CD4-positive, CD25-positive, alpha-beta regulatory T cell (primary cell): Measurements from ENCODE around the gene TECRL. TPM values are rescaled to one million over a fixed set of nuclear protein-coding genes. Genes with fewer than 3 reads are reported as not detected.

ENCODE experiments used
- ATAC-seq, 2 donors: fragments of 150-1000 bp; cut with Tn5 transposase; one replicate each; pipeline ENCODE4 v1.10.0; 2021; ENCODE audit warnings: low read depth in 2 of 2, moderate number of reproducible peaks in 2 of 2, moderate library complexity in 1 of 2
- DNase-seq, 3 donors: peaks; one replicate each; pipeline versions ENCODE4 v3.0.0 to v3.0.0-alpha.2; 2012 to 2022; ENCODE audit warnings: mixed read lengths in 1 of 3
- H3K27ac ChIP-seq: one replicate; pipeline ENCODE4 v1.7.0; 2013; ENCODE audit warnings: mild to moderate bottlenecking, low read length; ENCODE audit not compliant: insufficient read depth, poor library complexity, severe bottlenecking
- H3K27me3 ChIP-seq: one replicate; pipeline ENCODE4 v1.7.0; 2013; ENCODE audit warnings: low read length; ENCODE audit not compliant: control insufficient read depth, insufficient read depth
- H3K36me3 ChIP-seq: one replicate; pipeline ENCODE4 v1.7.0; 2013; ENCODE audit warnings: mild to moderate bottlenecking, low read length, moderate library complexity; ENCODE audit not compliant: control insufficient read depth, insufficient read depth
- H3K4me1 ChIP-seq: 2 replicates; pipeline ENCODE4 v1.7.0; 2013; ENCODE audit warnings: mild to moderate bottlenecking, low read length; ENCODE audit not compliant: insufficient read depth, control insufficient read depth, poor library complexity, severe bottlenecking
- H3K4me3 ChIP-seq: one replicate; pipeline ENCODE4 v1.7.0; 2013; ENCODE audit warnings: low read depth, mild to moderate bottlenecking, low read length, moderate library complexity
- H3K9me3 ChIP-seq, 2 experiments: 1 replicate in 1 of 2; 2 replicates in 1 of 2; pipeline ENCODE4 v1.7.0; 2013; ENCODE audit warnings: low read length in 2 of 2, mild to moderate bottlenecking in 1 of 2, moderate library complexity in 1 of 2; ENCODE audit not compliant: control insufficient read depth in 2 of 2
- H3K27ac Mint-ChIP-seq, 3 donors: one replicate each; pipeline ENCODE4 v1.8.0; 2020 to 2022; ENCODE audit warnings: mild to moderate bottlenecking in 3 of 3, mixed read lengths in 3 of 3, moderate library complexity in 2 of 3
- H3K27me3 Mint-ChIP-seq: one replicate; pipeline ENCODE4 v1.8.0; 2022; ENCODE audit warnings: mild to moderate bottlenecking, mixed read lengths
- H3K36me3 Mint-ChIP-seq: one replicate; pipeline ENCODE4 v1.8.0; 2020; ENCODE audit warnings: mixed read lengths
- H3K4me1 Mint-ChIP-seq, 4 donors: one replicate each; pipeline ENCODE4 v1.8.0; 2020 to 2022; ENCODE audit warnings: mixed read lengths in 4 of 4, mild to moderate bottlenecking in 1 of 4
- H3K4me3 Mint-ChIP-seq, 4 donors: one replicate each; pipeline ENCODE4 v1.8.0; 2020 to 2022; ENCODE audit warnings: mild to moderate bottlenecking in 4 of 4, mixed read lengths in 4 of 4, moderate library complexity in 3 of 4
- H3K9me3 Mint-ChIP-seq, 7 donors: one replicate each; pipeline ENCODE4 v1.8.0; 2020 to 2022; ENCODE audit warnings: mixed read lengths in 7 of 7, mild to moderate bottlenecking in 3 of 7, moderate library complexity in 2 of 7
- polyA plus RNA-seq, 4 donors: library from polyadenylated mRNA; unstranded; fragments of 300-500 nt; fragmentation: Illumina TruSeq; gene quantifications; one replicate each; pipeline ENCODE4 v1.2.3, GENCODE V29; 2021
- total RNA-seq: library from RNA; stranded (reverse); gene quantifications from one replicate; pipeline ENCODE4 v1.2.3, GENCODE V29; 2022

TECRL gene, protein sequence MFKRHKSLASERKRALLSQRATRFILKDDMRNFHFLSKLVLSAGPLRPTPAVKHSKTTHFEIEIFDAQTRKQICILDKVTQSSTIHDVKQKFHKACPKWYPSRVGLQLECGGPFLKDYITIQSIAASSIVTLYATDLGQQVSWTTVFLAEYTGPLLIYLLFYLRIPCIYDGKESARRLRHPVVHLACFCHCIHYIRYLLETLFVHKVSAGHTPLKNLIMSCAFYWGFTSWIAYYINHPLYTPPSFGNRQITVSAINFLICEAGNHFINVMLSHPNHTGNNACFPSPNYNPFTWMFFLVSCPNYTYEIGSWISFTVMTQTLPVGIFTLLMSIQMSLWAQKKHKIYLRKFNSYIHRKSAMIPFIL
- total RNA-seq (not detected), polyA plus RNA-seq (not detected)

DNA sequence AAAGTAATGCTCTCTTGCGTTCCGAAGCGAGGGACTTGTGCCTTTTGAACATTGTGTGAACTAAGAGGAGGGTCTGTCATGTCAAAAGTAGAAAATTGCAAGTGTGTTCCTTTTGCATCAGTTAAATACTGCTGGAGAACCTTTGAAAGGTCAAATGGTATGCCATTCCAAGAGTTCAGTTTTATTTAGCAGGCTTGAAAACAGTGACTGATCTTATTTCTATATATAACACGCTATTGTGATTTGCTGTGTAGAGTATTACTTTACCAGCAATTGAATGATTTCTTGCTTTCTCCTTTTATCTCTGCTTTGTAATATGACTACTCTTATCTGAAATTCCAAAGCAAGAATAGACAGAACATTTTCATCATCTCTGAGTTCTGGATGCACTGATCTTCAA lies at the start of gene TECRL:
TSS of gene TECRL (minus strand) at position 151 of the 400 bp plus-strand sequence. CDS start at position 52, 99 bp downstream.
- ATAC-seq: no peak
- Histone ChIP-seq H3K9me3 (no peaks in the 10 kb centered on the region), H3K4me1 (no peaks in the 10 kb centered on the region), H3K4me3 (no peak within 1 kb of the TSS), H3K27ac (no peak within 1 kb of the TSS), H3K27me3 (no peaks in the 10 kb centered on the region), H3K36me3 (no peaks in the 10 kb centered on the region)
- no peaks in the 10 kb centered on the region for H3K27me3 Mint-ChIP-seq
- H3K4me3 Mint-ChIP-seq: no peak within 1 kb of the TSS
- H3K36me3 Mint-ChIP-seq: no peaks in the 10 kb centered on the region
- no peak for DNase-seq
- no peaks in the 10 kb centered on the region for H3K4me1 Mint-ChIP-seq
- H3K9me3 Mint-ChIP-seq: peaks cover 0 to 21% (median 2%) of the 10 kb centered on the region in 7 donors
- H3K27ac Mint-ChIP-seq: no peak within 1 kb of the TSS

DNA sequence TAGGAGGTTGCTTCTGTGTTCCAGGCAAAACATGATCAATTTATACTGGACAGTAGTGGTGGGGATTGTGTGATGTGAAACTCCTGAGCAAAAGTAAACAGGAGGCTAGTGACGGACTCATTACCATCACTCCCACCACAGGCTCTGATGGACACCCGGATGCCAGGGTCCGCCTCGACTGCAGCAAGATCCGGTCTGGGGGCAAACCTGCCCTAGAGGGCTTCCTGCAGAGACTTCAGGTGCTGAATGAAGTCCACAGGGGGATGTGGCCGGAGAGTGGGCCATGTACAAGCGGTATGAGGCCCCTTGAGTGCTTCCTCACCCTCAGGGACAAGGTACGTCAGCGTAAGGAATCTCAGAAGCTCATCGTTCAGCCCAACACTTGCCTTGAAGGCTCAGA lies 23.4 kb upstream of the TECRL start:
- DNase-seq: no peak
- Histone ChIP-seq H3K9me3 (peaks cover 7 to 13% of the 10 kb centered on the region in 2 experiments), H3K27me3 (no peaks in the 10 kb centered on the region), H3K27ac (no peak overlapping the region), H3K4me3 (no peak overlapping the region), H3K36me3 (no peaks in the 10 kb centered on the region), H3K4me1 (no peaks in the 10 kb centered on the region)
- H3K27ac Mint-ChIP-seq: no peak overlapping the region
- no peaks in the 10 kb centered on the region for H3K4me1 Mint-ChIP-seq
- H3K36me3 Mint-ChIP-seq: no peaks in the 10 kb centered on the region
- no peak for ATAC-seq
- no peaks in the 10 kb centered on the region for H3K27me3 Mint-ChIP-seq
- peaks cover 0 to 24% (median 12%) of the 10 kb centered on the region in 7 donors for H3K9me3 Mint-ChIP-seq
- no peak overlapping the region for H3K4me3 Mint-ChIP-seq

DNA sequence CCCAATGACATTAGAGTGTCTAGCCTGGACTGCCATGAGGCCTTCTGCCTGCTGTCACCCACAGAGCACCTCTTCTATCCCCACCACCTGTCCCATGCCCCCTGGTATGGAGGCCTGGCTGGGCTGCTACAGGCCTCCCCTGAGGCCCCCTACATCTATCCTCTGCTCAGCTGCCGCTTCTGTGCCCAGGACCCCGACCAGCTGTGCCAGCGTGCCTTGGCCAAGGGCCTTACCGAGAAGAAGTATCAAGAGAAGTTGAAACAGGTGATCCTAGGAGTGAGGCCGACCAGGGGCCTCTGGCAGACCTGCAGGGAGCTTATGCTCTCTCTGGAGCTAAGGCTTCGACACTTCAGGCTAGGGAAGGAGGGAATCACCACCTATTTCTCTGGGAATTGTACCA lies 21.7 kb upstream of the TECRL start:
- Histone ChIP-seq H3K9me3 (peaks cover 8 to 13% of the 10 kb centered on the region in 2 experiments), H3K4me3 (no peak overlapping the region), H3K36me3 (no peaks in the 10 kb centered on the region), H3K4me1 (no peaks in the 10 kb centered on the region), H3K27me3 (no peaks in the 10 kb centered on the region), H3K27ac (no peak overlapping the region)
- Mint-ChIP-seq H3K4me1 (no peaks in the 10 kb centered on the region), H3K27me3 (no peaks in the 10 kb centered on the region), H3K9me3 (peaks cover 0 to 21% (median 4%) of the 10 kb centered on the region in 7 donors), H3K36me3 (no peaks in the 10 kb centered on the region), H3K27ac (no peak overlapping the region), H3K4me3 (no peak overlapping the region)
- DNase-seq (no peak), ATAC-seq (no peak)

DNA sequence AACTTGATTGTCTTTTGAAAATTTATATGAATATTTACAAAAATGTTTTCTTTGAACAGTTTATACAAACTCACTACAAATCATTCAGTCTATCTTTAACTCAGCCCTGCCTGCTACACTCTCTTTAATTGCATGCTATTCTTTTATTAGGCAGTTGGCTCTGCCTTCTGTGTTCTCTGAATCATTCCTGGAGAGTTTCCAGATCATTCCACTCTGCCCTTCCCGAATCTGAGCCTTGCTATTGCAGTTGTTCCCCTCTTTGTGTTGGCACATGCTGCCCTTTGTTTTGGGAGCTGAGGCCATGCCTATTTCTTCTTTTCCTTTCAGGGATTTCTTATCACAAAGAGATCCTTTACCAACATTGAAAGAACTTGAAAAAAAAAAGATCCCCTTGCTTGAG lies 8.7 kb upstream of the TECRL start:
- Mint-ChIP-seq H3K9me3 (peaks cover 0 to 6% (median 5%) of the 10 kb centered on the region in 7 donors), H3K27me3 (no peaks in the 10 kb centered on the region), H3K4me3 (no peak overlapping the region), H3K27ac (no peak overlapping the region), H3K36me3 (no peaks in the 10 kb centered on the region), H3K4me1 (no peaks in the 10 kb centered on the region)
- no peak for DNase-seq
- no peak for ATAC-seq
- Histone ChIP-seq H3K27ac (no peak overlapping the region), H3K9me3 (peaks cover 0 to 2% of the 10 kb centered on the region in 2 experiments), H3K36me3 (no peaks in the 10 kb centered on the region), H3K4me3 (no peak overlapping the region), H3K4me1 (no peaks in the 10 kb centered on the region), H3K27me3 (no peaks in the 10 kb centered on the region)

DNA sequence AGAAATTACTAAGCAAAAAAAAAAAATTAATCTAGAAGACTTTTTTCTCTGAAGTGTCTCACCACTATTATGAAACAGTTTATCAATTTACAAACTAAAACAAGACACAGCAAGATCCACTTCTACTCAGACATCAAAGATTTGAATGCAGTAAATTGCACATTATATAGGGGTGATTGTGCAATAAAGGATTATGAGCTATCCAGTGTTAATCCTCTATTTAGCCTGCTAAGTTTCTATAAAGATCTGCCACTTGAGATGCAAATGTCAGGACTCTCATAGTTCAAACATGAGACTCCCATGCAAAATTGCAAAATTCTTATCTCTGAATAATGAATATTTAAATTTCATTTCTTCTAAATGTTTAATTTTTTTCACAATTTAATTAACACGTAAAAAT lies 2.2 kb downstream of the TECRL start:
- no peak overlapping the region for H3K4me3 ChIP-seq
- H3K27me3 ChIP-seq: no peaks in the 10 kb centered on the region
- Mint-ChIP-seq H3K36me3 (no peaks in the 10 kb centered on the region), H3K4me1 (no peaks in the 10 kb centered on the region), H3K9me3 (peaks cover 0 to 30% (median 8%) of the 10 kb centered on the region in 7 donors), H3K27me3 (no peaks in the 10 kb centered on the region), H3K27ac (no peak overlapping the region), H3K4me3 (no peak overlapping the region)
- no peaks in the 10 kb centered on the region for H3K36me3 ChIP-seq
- no peak for DNase-seq
- no peak for ATAC-seq
- H3K9me3 ChIP-seq: peaks cover 0 to 7% of the 10 kb centered on the region in 2 experiments
- no peak overlapping the region for H3K27ac ChIP-seq
- no peaks in the 10 kb centered on the region for H3K4me1 ChIP-seq

DNA sequence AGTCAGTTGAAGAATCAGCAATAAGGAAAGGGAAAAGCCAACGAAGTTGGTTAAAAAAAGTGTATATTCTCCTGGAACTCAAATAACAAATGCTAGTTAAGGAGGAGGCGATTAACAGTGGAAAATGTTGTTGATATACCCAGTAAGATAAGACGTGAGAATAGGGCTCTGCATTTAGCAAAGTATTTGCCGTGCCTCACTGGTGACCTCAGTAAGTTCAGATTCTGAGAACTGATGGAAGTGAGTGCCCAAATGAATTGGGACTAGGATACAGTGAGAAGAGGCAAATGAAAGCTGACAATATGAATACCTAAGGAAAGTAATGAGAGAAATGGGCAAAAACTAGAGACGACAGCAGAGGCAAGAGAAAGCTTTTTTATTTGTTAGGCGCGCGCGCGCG lies 3.5 kb downstream of the TECRL start:
- Histone ChIP-seq H3K9me3 (peaks cover 0 to 7% of the 10 kb centered on the region in 2 experiments), H3K27me3 (no peaks in the 10 kb centered on the region), H3K36me3 (no peaks in the 10 kb centered on the region), H3K27ac (no peak overlapping the region), H3K4me1 (no peaks in the 10 kb centered on the region), H3K4me3 (no peak overlapping the region)
- Mint-ChIP-seq H3K9me3 (peaks cover 0 to 25% (median 6%) of the 10 kb centered on the region in 7 donors), H3K27me3 (no peaks in the 10 kb centered on the region), H3K36me3 (no peaks in the 10 kb centered on the region), H3K4me3 (no peak overlapping the region), H3K4me1 (no peaks in the 10 kb centered on the region), H3K27ac (no peak overlapping the region)
- ATAC-seq (no peak), DNase-seq (no peak)

DNA sequence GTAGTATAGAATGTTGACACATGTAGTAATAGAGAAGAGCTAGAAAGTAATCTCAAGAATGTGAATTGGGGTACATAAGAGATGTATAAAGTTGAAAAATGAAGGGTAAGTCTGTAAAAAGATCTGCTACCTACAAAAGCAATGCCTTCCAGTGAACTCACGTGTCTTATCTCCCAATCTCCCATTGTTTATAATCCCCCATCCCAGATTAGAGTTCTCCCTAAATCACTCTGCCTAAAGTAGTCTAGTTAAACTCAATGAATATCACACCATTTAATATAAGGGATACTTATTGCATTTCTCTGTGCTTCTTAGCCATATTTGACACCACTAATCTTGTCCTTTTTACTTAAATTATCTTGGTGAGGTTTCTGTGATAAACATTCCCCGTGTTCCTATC lies 6.6 kb downstream of the TECRL start:
- H3K4me3 ChIP-seq: no peak overlapping the region
- H3K36me3 Mint-ChIP-seq: no peaks in the 10 kb centered on the region
- no peaks in the 10 kb centered on the region for H3K27me3 Mint-ChIP-seq
- peaks cover 3 to 36% (median 9%) of the 10 kb centered on the region in 7 donors for H3K9me3 Mint-ChIP-seq
- H3K27ac Mint-ChIP-seq: no peak overlapping the region
- H3K27me3 ChIP-seq: no peaks in the 10 kb centered on the region
- DNase-seq: no peak
- H3K4me3 Mint-ChIP-seq: no peak overlapping the region
- H3K36me3 ChIP-seq: no peaks in the 10 kb centered on the region
- H3K9me3 ChIP-seq: peaks cover 0 to 7% of the 10 kb centered on the region in 2 experiments
- H3K4me1 ChIP-seq: no peaks in the 10 kb centered on the region
- H3K4me1 Mint-ChIP-seq: no peaks in the 10 kb centered on the region
- no peak overlapping the region for H3K27ac ChIP-seq
- no peak for ATAC-seq
